Measurements from ENCODE around the gene CYP3A4.
"Not testable (repeated sequence)": the region's sequence is repeated elsewhere in the genome, so short reads cannot be mapped to it uniquely, and the experiment has no call there.

Gene CYP3A4

DNA sequence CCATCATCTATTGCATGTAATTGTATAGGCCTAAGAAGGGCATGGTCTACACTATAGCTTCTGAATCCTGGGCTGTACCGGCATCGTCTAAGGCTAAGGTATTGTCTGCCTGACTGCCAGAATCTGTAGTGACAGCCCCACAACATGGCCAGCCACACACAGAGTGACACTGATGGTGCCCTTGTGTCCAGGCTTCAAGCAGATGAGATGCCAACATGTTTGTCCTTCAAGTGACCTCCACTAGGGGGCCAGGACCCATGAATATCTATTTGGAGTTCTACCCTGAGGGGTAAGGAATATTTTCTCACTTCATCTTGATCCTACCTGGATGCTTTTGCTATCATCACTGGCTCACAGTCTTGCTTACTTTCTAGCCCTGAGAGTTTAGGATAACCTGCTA, 50.5 kb downstream of the CYP3A4 start:
- no peaks in the 10 kb centered on the region for H3K27me3 ChIP-seq (ENCODE audit: control insufficient read depth, insufficient read depth, low read length)
- no peaks in the 10 kb centered on the region for H3K4me1 ChIP-seq (ENCODE audit: control insufficient read depth, insufficient read depth, low read length)
- H3K27ac ChIP-seq (ENCODE audit: low read depth, low read length): no peak overlapping the region
- H3K4me3 ChIP-seq (ENCODE audit: low read depth, low read length): no peak overlapping the region
- no peaks in the 10 kb centered on the region for H3K9me3 ChIP-seq (ENCODE audit: control insufficient read depth, insufficient read depth, low read length)
- no peaks in the 10 kb centered on the region for H3K36me3 ChIP-seq (ENCODE audit: control insufficient read depth, insufficient read depth, low read length)
- H3K9ac ChIP-seq (ENCODE audit: low read depth, low read length): no peak overlapping the region

DNA sequence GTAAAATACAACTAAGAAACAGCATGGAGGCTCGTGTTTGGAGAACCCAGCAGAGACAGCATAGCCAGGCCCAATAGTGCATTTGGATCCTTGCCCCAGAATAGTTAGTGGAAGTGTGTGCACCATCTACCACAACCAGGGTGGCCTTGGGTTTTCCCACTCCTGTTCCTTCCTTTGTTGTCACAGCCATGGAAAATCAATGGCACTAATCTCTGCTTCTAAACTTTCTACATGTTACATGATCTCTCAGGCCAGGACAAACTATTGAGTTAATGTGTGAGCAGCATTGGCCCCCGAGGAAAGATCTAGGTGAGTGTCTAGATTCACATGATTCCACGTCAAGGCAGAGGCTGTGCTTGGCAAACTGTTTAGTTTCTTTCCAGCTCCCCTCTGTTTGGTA, 51.0 kb downstream of the CYP3A4 start:
- H3K4me1 ChIP-seq (ENCODE audit: control insufficient read depth, insufficient read depth, low read length): no peaks in the 10 kb centered on the region
- no peaks in the 10 kb centered on the region for H3K27me3 ChIP-seq (ENCODE audit: control insufficient read depth, insufficient read depth, low read length)
- H3K27ac ChIP-seq (ENCODE audit: low read depth, low read length): no peak overlapping the region
- H3K9me3 ChIP-seq (ENCODE audit: control insufficient read depth, insufficient read depth, low read length): no peaks in the 10 kb centered on the region
- H3K9ac ChIP-seq (ENCODE audit: low read depth, low read length): no peak overlapping the region
- H3K36me3 ChIP-seq (ENCODE audit: control insufficient read depth, insufficient read depth, low read length): no peaks in the 10 kb centered on the region
- H3K4me3 ChIP-seq (ENCODE audit: low read depth, low read length): no peak overlapping the region

DNA sequence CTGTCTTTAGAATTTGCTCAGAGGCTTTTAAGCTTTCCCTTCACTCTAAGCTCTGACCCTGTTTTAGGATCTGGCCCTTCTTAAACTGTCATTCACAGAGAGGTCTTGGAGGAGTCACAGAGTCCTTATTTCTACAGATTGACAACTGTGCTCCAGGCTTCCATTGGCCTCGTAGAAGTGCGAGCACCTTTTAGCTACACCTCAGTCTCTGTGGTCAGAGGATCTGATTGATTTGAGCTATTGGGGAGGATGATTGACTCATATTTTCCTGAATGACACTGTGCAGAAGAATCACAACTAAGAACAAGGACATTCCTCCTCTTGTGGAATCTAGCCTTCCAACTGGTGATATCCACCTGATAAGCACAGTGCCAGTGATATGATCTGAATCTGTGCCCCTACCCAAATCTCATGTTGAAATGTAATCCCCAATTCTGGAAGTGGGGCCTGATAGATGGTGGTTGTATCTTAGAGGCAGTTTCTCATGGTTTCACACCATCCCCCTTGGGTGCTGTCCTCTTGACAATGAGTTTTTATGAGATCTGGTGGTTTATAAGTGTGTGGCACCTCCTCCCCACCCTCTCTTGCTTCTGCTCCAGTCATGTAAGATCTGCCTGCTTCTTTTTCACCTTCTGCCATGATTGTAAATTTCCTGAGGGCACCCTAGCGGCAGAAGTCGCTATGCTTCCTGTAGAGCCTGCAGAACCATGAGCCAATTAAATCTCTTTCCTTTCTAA, 52.2 kb downstream of the CYP3A4 start:
- Histone ChIP-seq H3K4me1 (ENCODE audit: control insufficient read depth, insufficient read depth, low read length) (no peaks in the 10 kb centered on the region), H3K36me3 (ENCODE audit: control insufficient read depth, insufficient read depth, low read length) (no peaks in the 10 kb centered on the region), H3K4me3 (ENCODE audit: low read depth, low read length) (no peak overlapping the region), H3K27me3 (ENCODE audit: control insufficient read depth, insufficient read depth, low read length) (no peaks in the 10 kb centered on the region), H3K9me3 (ENCODE audit: control insufficient read depth, insufficient read depth, low read length) (no peaks in the 10 kb centered on the region), H3K27ac (ENCODE audit: low read depth, low read length) (no peak overlapping the region), H3K9ac (ENCODE audit: low read depth, low read length) (no peak overlapping the region)

DNA sequence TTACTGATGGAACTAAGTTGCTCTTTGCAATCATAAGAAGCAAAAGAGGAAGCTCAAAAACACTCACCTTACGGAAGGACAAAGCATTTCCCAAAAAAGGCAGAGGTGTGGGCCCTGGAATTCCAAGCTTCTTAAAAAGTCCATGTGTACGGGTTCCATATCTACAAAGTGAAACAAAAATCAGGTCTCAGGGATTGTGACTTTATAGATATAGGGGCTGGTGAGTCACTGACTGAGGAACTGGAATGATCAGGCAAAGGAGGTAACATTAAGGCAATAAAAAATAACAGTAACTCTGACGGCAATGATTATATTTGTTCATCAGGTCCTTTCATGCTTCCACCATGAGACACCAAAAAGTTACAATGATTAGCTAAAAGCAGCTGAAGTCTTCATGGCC, 53.0 kb downstream of the CYP3A4 start:
- no peaks in the 10 kb centered on the region for H3K9me3 ChIP-seq (ENCODE audit: control insufficient read depth, insufficient read depth, low read length)
- no peak overlapping the region for H3K4me3 ChIP-seq (ENCODE audit: low read depth, low read length)
- no peaks in the 10 kb centered on the region for H3K27me3 ChIP-seq (ENCODE audit: control insufficient read depth, insufficient read depth, low read length)
- no peak overlapping the region for H3K27ac ChIP-seq (ENCODE audit: low read depth, low read length)
- no peaks in the 10 kb centered on the region for H3K4me1 ChIP-seq (ENCODE audit: control insufficient read depth, insufficient read depth, low read length)
- no peak overlapping the region for H3K9ac ChIP-seq (ENCODE audit: low read depth, low read length)
- no peaks in the 10 kb centered on the region for H3K36me3 ChIP-seq (ENCODE audit: control insufficient read depth, insufficient read depth, low read length)

DNA sequence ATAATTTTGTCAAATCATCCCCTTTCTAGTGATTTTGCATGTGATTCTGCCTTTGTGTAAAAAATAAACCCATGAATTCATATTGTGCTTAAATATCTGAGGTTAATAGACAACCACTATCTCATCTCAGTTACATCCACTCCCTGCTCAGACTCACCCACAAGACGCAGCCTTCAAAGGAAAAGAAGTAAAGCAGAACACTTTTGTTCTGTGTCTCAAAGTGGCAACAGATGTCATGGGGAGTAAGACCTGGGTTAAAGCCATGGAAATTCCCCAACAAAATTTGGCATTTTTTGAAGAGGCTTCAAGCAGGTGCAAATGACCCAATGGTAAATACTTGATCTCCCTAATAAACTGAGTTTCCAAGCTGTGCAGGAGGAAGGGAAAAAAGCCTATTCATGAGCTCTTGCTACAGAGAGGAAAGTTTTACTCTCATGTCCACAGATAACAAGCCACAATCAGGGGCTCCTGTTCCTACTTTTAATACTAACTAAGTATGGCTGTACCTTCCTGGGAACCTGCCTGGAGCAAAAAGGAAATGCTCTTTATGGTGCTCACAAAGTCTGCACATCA, 53.7 kb downstream of the CYP3A4 start:
- no peaks in the 10 kb centered on the region for H3K9me3 ChIP-seq (ENCODE audit: control insufficient read depth, insufficient read depth, low read length)
- no peaks in the 10 kb centered on the region for H3K4me1 ChIP-seq (ENCODE audit: control insufficient read depth, insufficient read depth, low read length)
- H3K27ac ChIP-seq (ENCODE audit: low read depth, low read length): no peak overlapping the region
- H3K9ac ChIP-seq (ENCODE audit: low read depth, low read length): no peak overlapping the region
- H3K27me3 ChIP-seq (ENCODE audit: control insufficient read depth, insufficient read depth, low read length): no peaks in the 10 kb centered on the region
- no peaks in the 10 kb centered on the region for H3K36me3 ChIP-seq (ENCODE audit: control insufficient read depth, insufficient read depth, low read length)
- H3K4me3 ChIP-seq (ENCODE audit: low read depth, low read length): no peak overlapping the region

DNA sequence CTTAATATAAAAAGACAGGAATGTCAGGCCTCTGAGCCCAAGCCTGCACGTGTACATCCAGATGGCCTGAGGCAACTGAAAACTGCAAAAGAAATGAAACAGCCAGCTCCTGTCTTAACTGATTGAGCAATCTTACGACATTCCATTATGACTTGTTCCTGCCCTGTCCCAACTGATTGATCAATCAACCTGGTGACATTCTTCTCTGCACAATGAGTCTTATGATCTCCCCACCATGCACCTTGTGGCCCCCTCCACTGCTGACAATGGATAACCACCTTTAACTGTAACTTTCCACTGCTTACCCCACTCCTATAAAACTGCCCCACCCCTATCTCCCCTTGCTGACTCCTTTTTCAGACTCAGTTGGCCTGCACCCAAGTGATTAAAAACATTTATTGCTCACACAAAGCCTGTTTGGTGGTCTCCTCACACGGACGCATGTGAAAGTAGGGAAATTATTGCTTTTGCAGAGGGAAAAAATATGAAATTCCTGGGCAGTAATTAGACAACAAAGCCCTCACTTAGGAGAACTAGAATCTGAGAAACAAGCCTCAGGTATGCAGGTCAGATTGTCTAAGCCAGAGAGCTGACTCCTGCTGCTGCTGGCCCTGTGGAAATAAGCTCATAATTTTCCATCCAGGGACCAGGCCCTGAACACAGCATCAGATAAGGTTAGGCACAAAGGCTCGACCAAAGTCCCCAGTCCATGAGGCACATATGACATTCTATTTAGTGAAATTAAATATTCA, 54.3 kb downstream of the CYP3A4 start:
- H3K4me1 ChIP-seq (ENCODE audit: control insufficient read depth, insufficient read depth, low read length): no peaks in the 10 kb centered on the region
- no peaks in the 10 kb centered on the region for H3K27me3 ChIP-seq (ENCODE audit: control insufficient read depth, insufficient read depth, low read length)
- no peaks in the 10 kb centered on the region for H3K36me3 ChIP-seq (ENCODE audit: control insufficient read depth, insufficient read depth, low read length)
- no peak overlapping the region for H3K9ac ChIP-seq (ENCODE audit: low read depth, low read length)
- H3K9me3 ChIP-seq (ENCODE audit: control insufficient read depth, insufficient read depth, low read length): no peaks in the 10 kb centered on the region
- no peak overlapping the region for H3K27ac ChIP-seq (ENCODE audit: low read depth, low read length)
- no peak overlapping the region for H3K4me3 ChIP-seq (ENCODE audit: low read depth, low read length)

DNA sequence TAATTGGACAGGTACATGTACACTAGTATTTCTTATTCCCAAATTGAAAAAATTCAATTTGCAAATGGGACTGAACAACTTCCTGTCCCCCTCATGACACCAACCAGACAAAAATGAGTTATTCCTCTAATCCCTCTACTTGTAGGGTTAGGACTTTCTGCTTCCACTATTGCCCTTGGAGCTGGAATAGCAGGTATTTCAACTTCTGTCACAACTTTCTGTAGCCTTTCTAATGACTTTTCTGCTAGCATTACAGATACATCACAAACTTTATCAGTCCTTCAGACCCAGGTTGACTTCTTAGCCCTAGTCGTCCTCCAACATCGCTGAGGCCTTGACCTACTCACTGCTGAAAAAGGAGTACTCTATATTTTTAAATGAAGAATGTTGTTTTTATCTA, 55.4 kb downstream of the CYP3A4 start:
- no peaks in the 10 kb centered on the region for H3K9me3 ChIP-seq (ENCODE audit: control insufficient read depth, insufficient read depth, low read length)
- no peak overlapping the region for H3K9ac ChIP-seq (ENCODE audit: low read depth, low read length)
- H3K4me3 ChIP-seq (ENCODE audit: low read depth, low read length): no peak overlapping the region
- no peaks in the 10 kb centered on the region for H3K36me3 ChIP-seq (ENCODE audit: control insufficient read depth, insufficient read depth, low read length)
- no peaks in the 10 kb centered on the region for H3K27me3 ChIP-seq (ENCODE audit: control insufficient read depth, insufficient read depth, low read length)
- H3K27ac ChIP-seq (ENCODE audit: low read depth, low read length): no peak overlapping the region
- no peaks in the 10 kb centered on the region for H3K4me1 ChIP-seq (ENCODE audit: control insufficient read depth, insufficient read depth, low read length)

DNA sequence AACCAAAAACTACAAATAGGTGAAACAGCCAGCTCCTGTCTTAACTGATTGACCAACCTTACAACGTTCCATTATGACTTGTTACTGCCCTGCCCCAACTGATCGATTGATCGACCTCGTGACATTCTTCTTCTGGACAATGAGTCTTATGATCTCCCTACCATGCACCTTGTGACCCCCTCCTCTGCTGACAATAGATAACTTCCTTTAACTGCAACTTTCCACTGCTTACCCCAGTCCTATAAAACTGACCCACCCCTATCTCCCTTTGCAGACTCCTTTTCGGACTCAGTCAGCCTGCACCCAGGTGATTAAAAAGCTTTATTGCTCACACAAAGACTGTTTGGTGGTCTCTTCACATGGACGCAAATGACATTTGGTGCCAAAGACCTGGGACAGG, 60.8 kb downstream of the CYP3A4 start:
- H3K36me3 ChIP-seq (ENCODE audit: control insufficient read depth, insufficient read depth, low read length); H3K4me3 ChIP-seq (ENCODE audit: low read depth, low read length); H3K4me1 ChIP-seq (ENCODE audit: control insufficient read depth, insufficient read depth, low read length); H3K9me3 ChIP-seq (ENCODE audit: control insufficient read depth, insufficient read depth, low read length); H3K27me3 ChIP-seq (ENCODE audit: control insufficient read depth, insufficient read depth, low read length); H3K27ac ChIP-seq (ENCODE audit: low read depth, low read length); H3K9ac ChIP-seq (ENCODE audit: low read depth, low read length): not testable (repeated sequence)

DNA sequence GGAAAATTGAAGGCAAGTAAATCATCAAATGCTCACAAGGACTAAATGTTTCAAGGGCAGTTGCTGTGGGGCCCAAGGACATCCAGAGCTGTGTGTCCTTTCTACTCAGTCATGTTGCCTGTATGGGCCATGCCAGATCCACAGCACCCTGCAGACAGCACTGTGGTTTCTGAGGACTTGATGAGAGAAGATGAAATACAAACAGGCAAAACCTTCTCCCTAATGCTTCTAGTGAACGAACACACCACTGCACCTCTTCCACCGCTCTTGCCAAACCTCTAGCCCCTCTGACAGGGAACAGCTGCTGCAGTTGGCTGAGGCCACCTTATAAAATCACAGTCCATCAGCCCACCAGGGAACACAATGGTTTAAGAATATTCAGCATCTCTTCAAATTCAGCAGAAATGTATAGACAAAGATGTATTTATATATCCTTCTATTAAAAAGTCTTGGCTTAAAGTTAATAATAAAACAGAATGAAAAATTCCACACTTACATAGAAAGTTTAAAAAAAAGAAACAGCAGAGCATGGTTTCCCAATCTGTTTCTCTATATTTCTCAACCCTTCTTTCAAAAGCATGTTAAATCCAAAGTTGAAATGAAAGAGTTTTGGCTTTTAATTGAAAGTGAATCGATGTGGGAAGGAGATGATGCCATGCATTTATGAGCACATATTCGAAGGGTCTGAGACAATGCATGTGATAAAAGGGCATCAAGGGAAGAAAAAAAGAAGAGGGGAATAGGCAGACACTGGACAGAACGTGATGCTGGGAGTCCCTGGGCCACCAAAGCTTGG, 63.0 kb downstream of the CYP3A4 start:
- Histone ChIP-seq H3K36me3 (ENCODE audit: control insufficient read depth, insufficient read depth, low read length) (no peaks in the 10 kb centered on the region), H3K4me3 (ENCODE audit: low read depth, low read length) (no peak overlapping the region), H3K27me3 (ENCODE audit: control insufficient read depth, insufficient read depth, low read length) (no peaks in the 10 kb centered on the region), H3K9me3 (ENCODE audit: control insufficient read depth, insufficient read depth, low read length) (no peaks in the 10 kb centered on the region), H3K9ac (ENCODE audit: low read depth, low read length) (no peak overlapping the region), H3K27ac (ENCODE audit: low read depth, low read length) (no peak overlapping the region), H3K4me1 (ENCODE audit: control insufficient read depth, insufficient read depth, low read length) (no peaks in the 10 kb centered on the region)

DNA sequence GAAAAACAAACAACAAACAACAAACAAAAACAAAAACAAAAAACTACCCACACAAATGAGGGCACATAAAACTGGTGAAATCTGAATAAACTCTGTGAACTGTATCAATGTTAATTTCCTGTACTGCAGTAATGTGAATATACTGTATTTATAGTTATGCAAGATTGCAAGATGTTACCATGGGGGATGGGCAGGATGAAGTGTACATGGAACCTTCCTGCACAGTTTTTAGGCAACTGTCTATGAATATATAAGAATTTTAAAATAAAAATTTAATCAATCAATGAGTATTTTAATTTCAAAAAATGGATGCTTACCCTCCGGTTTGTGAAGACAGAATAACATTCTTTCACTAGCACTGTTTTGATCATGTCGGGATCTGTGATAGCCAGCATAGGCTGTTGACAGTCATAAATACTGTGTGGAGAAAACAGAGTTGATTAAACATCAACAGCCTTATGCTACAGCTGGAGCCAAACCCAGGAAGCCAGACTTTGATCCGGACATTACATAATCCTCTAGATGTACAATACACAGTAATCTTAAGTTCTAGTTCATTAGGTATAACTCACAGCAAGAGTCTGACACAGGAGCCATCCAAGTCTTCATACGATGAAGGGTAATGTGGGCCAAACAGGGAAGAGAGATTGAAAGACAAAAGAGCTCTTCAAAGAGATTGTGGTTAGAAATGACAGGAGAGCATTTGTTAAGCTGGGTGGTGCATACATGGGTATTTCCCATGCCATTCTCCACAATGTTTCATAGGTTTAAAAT, 63.8 kb downstream of the CYP3A4 start:
- Histone ChIP-seq H3K9me3 (ENCODE audit: control insufficient read depth, insufficient read depth, low read length) (no peaks in the 10 kb centered on the region), H3K27me3 (ENCODE audit: control insufficient read depth, insufficient read depth, low read length) (no peaks in the 10 kb centered on the region), H3K4me1 (ENCODE audit: control insufficient read depth, insufficient read depth, low read length) (no peaks in the 10 kb centered on the region), H3K36me3 (ENCODE audit: control insufficient read depth, insufficient read depth, low read length) (no peaks in the 10 kb centered on the region), H3K27ac (ENCODE audit: low read depth, low read length) (no peak overlapping the region), H3K9ac (ENCODE audit: low read depth, low read length) (no peak overlapping the region), H3K4me3 (ENCODE audit: low read depth, low read length) (no peak overlapping the region)
